GM20431 (cell line): ENCODE measurements around the gene ITGAL.
"Not testable (repeated sequence)": the region's sequence is repeated elsewhere in the genome, so short reads cannot be mapped to it uniquely, and the experiment has no call there.

ENCODE experiments used
- in situ Hi-C: fragments of 300-500 bp; cut with MseI, MboI; formaldehyde crosslinking; loops from one replicate; pipeline ENCODE4 v1.15.0; 2020; ENCODE audit warnings: low sequenced_read_pairs; ENCODE audit not compliant: unreplicated experiment

ITGAL gene

DNA sequence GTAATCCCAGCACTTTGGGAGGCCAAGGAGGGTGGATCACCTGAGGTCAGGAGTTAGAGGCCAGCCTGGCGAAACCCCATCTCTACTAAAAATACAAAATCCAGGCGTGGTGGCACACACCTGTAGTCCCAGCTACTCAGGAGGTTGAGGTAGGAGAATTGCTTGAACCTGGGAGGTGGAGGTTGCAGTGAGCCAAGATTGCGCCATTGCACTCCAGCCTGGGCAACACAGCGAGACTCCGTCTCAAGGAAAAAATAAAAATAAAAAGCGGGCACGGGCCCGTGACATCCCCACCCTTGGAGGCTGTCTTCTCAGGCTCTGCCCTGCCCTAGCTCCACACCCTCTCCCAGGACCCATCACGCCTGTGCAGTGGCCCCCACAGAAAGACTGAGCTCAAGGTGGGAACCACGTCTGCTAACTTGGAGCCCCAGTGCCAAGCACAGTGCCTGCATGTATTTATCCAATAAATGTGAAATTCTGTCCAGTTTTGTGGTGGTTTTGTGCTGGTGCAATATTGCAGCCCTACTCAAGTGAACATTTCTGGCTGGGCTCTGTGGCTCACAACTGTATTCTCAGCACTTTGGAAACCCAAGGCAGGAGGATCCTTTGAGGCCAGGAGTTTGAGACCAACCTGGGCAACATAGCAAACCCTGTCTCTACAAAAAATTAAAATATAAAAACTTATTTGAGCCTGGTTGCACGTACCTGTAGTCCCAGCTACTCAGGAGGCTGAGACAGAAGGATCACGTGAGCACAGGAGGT, 50.3 kb downstream of the ITGAL start:
- in situ Hi-C loops, result not testable (repeated sequence)

DNA sequence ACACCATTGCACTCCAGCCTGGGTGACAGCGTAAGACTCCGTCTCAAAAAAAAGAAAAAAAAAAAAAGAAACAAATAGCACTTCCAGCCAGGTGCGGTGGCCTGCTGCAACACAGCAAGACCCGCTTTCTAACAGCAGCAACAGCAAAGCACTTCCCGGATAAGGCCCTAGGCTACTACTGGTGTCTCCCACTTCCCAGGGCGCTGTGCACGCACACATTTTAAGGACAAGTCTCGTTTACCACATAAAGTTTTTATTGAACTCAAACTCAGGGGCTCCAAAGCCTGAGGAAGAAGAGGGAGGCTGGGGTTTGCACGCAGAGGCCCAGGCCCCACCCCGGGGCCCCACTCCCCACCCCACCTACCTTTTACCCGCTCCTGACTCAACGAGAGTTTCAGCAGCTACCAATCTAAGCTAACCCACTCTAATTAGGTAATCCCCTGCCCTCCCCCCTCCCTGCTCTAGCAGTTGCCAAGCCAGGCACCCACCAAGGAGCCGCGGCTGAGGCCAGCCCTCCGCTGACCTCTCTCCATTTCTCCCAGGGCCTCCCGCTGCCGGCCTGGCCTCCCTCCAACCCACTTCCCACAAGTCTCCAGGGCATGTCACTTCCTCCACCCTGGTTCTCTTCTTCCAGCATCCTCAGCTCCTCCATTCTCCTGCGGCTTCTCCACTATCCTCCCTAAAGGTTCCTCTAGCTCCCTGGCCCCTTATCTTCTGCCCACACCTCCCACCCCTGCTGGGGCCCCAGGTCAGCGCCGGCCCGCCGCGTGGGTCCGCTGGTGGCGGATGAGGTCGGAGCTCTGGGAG, 51.4 kb downstream of the ITGAL start:
- in situ Hi-C loops, result no loop called here

DNA sequence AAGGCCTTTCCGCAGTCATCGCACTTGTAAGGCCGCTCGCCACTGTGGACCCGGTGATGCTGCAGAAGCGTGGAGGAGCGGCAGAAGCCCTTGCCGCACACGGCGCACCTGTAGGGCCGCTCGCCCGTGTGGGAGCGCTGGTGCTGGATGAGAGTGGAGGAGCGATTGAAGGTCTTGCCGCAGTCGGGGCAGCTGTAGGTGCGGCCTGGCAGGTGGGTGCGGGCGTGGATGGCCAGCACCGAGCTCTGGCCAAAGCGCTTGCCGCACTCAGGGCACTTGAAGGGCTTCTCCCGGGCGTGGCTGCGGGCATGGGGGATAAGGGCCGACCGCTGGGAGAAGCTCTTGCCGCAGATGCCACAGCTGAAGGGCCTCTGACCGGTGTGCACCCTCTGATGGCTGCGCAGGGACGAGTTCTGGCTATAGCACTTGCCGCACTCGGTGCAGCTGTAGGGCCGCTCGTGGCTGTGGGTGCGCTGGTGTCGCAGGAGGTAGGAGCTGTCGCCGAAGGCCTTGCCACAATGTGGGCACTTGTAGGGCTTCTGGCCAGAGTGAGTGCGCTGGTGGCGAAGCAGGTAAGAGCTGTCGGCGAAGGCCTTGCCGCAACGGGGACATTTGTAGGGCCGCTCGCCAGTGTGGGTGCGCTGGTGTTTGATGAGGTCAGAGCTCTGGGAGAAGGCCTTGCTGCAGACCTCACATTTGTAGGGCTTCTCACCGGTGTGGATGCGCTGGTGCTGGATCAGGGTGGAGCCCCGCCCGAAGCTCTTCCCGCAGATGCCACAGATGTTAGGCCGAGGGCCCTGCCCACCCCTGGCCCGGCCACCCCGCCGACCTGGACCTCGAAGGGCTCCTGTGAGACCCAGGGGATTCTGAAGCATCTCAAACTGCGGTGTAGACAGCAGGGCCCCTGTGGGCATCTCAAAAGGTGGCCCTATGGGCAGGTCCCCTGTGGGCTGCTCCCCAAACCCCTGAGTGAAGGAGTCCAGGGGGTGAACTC, 52.3 kb downstream of the ITGAL start:
- in situ Hi-C loops, result no loop called here

DNA sequence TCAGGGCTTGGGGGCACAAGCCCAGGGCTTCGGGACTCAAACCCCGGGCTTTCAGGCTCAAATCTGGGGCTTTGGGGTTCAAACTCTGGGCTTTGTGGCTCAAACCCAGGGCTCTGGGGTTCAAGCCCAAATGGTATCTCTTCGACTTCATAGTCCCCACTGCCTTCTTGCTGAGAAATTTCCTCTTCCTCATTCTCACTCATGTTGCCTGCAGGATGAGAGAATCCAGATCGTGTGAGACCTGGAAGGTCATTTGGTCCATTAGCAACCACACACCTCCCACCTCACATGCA, 53.2 kb downstream of the ITGAL start:
- in situ Hi-C loops, result no loop called here

DNA sequence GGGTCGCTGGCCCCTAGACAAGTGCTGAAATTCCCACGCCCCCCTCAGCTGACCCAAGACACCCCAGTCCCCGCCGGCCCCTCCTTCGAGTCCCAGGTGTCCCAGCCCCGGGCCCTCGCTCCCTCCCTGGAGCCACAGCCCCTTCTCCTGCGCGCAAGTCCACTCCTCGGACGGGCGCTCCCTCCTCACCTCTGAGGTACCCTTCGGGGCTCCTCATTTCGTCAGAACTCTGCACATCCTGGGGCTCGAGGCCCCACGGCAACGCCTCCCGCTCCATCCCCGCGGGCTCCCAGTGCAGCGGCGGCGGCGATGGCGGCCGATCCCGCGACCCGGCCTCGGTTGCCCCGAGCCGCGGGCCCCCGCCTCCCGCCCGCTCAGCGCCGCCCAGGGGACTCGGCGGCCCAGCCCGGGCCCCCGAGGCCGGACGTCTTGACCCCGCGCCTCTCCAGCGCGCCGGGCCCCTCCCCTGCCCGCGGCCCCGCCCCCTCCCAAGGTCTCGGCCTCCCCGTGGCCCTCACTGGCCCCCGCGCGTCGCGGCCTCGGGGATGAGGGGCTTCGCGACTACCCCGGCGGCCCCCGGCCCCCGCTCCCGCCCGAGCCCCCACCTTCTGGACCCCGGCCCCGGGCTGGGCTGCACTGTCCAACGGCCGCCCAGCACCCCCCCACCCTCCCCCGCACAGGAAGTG, 53.7 kb downstream of the ITGAL start, which contains the start of gene ZNF768:
ZNF768 (minus strand) TSS at position 430 of the 686 bp plus-strand sequence; CDS start at position 277, 153 bp downstream.
- in situ Hi-C loops, result no loop called here

DNA sequence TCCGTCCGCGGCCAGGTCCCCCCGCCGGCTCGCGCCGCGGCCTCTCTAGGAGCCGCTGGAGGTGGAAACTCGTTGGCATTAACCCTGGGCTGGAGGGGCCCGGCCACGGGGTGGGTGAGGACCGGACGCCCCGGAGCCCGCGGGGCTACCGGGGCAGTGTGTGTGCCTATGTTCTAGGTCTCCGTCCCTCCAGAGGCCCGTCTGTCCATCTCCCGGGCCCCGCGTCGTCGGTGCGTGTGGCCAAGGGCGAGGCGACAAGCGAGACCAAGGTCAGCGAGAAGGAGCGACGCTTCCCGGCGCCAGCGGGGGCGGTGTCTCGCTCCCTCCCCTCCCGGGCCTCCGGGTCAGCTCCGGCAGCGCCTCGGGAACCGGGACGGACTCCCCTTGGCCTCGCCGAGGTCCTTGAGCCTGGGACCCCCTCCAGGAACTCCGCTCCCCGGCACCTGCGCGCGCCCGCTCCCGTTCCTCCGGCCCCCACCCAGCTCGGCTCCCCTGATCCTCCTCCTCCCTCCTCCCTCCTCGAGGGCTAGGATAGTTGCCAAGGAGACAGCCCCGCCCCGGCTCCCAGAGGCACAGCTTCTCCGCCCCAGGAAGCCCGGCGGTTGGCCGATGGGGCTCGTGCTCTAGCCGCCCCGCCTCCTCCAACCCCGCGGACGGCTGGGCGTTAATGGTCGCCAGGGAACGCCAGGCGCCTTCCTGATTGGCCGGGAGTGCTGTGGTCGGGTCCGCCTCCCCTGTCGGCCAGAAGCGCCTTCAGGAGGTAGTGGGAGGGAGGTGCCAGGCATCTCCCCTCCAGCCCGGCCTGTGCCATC, 54.5 kb downstream of the ITGAL start:
- in situ Hi-C loops, result no loop called here

DNA sequence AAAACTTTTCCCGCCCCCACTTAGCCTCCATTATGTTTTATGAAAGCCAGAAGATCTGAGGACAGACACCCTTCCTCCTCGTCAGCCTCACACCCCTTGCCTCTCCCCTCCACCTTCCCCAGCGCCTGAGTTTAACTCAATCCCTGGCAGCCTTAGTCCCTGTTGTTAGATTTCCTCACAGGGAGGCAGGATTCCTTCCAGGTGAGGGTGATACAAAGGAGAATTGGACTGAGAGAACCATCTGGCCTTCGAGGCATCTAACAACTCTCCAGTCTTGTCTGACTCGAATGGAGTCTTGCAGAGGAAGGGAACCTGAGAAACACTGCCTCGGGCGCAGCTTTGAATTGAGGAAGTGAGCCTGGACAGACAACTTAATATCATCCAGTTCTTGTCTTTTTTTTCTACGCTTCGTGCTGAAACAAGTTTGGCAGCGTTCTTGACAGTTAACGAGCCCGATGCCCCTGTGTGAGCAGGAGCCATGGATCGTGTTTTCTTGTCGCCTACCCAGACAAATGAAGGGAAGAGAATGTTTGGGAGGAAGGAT, 55.2 kb downstream of the ITGAL start:
- in situ Hi-C loops, result no loop called here

DNA sequence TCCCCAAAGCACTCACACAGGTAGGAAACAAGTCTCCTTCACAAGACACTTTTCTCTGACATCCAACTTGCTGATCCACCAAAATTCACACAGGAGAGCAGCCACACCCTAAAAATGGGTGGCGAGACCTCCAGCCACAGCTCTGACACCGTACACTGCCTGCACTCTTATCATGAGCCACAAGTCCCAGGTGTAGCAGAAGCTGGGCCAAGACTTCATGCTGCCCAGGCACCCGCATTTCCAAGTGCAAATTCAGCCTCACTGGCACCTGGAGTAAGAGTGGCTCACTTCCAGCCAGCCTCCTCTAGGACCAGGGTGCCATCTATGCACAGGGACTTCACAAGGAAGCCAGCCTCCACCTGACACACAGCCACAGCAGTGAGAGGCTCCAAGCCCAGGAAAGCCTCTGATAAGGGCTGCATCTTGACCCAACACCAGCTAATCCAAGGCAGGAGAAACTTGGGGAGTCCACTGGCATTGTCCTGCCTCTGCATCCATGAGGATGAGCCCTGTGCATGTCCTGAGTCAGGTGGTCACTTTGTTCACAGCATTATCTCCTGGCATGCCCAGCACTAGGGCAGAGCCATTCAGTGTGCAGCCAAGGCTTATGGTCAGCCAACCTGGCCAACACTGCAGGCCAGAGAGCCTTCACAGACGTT, 56.4 kb downstream of the ITGAL start:
- in situ Hi-C loops, result no loop called here

DNA sequence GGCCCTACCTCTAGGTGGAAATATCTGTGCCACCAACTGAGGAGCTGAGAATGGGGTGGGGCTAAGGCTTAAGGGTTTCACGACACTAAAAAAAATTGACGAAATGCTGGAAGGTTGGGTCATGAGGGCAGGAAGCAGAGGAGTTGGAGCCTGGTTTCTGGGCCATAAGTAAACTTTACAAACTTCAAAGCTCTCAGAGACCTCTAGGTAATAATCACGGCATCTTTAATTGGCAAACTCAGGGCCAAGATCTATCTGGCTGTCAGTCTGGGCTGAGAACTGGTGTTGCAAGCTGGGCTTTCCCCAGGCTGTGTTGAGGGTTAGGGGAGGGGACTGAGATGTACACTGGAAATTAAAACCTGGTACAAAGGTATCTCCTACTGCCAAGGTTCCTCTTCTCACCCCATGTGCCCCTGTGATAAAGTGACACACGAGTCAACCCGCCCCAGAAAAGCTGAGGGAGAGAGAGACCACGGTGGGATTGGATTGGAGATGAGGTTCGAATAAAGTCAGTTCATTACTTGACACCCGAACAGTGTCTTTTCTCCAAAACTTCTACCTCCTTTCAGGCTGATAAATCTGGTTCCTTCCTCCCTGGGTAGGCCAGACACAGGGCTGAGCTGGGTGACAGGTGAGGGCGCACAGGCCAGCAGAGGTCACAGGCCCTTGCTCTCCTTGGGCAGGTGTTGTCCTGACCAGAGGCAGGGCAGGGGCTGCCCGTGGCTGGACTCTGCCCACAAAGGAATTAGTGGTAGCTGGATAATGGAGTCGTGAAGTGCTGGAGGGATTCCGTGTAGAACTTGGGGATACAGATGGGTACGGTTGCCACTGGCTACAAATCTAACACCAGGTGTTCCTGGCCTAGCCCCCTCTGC, 57.9 kb downstream of the ITGAL start:
- in situ Hi-C loops, result no loop called here

DNA sequence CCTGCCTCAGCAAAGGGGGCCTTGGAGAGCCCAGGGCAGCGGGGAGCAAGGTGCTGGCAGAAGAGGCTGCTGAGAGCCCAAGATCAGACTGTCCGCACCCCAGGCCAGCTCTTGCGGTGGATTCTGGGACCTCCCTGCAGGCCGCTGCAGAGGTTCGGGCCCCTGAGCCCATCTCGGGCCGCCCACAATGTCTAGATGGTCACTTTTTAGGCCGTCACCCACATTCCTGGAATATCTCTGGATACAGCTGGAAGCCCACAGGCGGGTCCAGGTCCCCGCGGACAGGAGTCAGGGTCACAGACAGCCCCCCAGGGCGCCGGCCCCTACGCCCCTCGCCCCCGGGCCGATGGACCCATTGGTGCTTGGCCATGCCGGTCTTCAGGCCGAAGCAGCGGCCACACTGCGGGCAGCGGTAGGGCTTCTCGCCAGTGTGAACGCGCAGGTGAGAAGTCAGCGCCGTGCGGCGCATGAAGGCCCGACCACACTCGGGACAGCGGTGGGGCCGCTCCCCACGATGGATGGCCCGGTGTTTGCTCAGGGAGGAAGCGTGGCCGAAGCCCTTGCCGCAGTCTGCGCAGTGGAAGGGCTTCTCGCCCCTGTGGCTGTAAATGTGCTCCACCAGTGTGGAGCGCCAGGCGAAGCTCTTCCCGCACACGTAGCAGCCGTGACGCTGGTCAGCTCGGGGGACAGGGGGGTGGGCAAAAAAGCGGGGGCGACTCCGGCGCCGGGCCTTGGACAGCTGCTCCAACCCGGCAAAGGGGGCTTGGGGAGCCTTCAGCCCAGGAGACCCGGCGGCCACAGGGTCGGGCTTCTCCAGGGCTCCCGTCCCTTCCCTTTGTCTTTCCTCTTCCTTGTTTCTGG, 60.0 kb downstream of the ITGAL start:
- in situ Hi-C loops, result no loop called here

DNA sequence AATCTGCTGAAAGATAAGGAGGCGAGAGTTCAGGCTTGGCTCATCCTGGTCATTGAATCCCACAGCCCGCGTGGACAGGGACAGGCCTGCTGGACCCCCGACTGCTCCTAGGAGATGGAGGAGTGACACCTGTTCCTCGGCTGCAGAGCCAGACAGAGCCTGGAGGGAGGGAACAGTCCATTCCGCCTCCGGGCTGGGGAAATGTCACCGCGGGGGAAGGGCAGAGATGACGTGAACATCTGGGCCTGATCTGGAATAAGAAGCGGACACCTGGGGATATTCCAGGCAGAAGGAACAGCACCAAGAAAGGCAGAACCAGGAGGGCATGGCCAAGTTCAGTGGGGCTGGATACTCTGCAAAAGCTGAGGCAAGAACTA, 60.6 kb downstream of the ITGAL start:
- in situ Hi-C loops, result no loop called here

DNA sequence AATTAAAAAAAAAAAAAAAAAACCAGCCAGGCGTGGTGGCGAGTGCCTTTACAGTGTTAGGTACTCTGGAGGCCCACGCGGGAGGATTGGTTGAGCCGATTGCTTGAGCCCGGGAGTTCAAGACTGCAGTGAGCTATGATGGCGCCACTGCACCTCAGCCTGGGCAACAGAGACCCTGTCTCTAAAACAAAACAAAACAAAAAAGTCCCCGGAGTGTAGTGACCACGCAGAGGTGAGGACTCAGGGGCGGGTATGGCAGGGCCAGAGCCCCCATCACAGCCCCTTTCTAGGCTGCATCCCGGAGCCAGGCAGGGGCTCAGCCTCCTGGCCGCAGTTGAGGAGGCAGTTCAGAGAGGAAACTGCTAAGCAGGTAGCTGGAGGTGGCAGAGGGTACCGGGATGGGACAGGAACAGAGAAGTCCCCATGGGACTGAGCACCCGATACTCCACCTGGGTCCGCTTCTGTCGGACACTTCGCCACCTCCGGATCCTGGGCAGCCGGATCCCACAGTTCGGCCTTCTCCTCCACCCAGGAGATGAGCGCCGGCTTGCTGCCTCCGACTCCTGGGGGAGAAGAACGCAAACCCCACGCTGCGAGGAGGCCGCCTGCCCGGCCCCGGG, 61.3 kb downstream of the ITGAL start:
- in situ Hi-C loops, result no loop called here

DNA sequence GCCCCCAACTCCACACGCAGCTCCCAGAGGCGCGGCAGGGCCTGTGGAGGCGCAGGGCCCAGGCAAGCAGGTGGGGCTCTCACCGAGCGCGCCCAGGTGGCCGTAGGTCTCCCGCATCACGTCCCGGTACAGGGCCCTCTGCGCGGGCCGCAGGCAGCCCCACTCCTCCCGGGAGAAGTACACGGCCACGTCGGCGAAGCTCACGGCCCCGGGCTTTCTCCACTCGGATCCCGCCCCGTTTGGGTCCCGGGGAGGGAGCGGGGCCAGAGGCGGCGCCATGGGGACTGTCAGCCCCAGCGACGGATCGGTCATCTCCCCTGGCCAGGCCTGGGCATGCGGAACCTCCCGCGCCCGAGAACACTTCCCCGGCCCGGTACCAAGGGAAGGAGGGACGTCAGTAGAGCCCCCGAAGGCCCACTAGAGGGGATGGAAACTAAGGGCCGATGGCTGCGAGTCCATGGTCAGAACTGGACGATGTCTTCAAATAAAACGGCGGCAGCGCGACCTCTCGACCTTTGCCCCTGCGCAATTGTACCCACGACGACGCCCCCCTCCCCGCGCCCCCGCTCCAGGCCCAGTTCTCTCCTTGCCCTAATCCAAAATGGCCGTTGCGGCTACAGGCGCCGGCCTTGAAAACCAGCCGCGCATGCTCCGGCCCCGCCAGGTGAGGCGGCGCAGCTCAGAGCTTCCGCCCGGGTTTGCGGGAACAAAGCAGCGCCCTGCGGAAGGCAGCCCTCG, 62.0 kb downstream of the ITGAL start, which contains the start of gene ZNF747:
ZNF747 (minus strand) TSS at position 491 of the 738 bp plus-strand sequence; CDS start at position 312, 179 bp downstream.
- in situ Hi-C loops, result no loop called here

DNA sequence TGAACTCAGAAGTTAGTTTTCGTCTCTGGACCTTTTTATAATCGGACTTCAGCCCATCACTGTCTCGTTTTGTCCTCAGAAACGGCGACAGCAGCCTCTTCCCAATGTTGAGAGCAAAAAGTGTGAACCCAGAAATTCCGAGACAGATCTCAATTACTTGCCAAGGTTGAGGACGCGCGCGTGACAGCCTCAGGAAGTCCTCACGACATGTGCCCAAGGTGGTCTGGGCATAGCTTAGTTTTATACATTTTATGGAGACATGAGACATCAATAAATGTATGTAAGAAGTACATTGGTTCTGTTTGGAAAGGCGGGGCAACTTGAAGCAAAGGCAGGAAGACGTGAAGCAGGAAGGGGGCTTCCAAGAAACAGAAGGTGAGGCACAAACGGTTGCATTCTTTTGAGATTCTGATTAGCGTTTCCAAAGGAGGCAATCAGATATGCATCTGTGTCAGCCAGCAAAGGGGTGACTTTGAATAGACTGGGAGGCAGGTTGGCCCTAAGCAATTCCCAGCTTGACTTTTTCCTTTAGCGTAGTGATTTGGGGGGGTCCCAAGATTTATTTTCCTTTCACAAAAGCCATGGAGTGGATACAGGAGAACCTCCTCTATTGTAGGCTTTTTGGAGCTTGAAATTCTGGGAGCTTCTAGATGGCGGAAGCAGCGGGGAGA, 62.7 kb downstream of the ITGAL start:
- in situ Hi-C loops, result no loop called here

DNA sequence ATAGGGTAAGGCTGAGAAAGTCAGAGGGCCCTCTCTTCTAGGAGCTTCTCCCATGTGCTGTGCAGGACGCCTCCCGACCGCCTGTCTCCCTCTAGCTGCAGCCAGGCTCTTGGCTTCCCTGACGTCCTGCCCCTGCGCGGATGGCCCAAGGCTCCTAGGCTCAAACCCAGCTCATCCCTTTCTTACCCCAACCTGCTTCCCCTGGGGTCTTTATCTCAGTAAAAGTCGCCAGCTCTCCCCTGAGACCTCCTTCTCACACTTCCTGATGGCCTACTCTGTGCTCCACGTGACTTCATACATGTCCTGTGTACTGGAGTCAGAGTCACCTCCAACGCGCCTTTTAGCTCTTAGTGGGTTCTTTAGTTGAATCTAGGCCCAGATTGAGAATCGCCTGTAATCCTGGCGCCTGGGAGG, 63.2 kb downstream of the ITGAL start:
- in situ Hi-C loops, result no loop called here
